GM19035 (cell line): ENCODE results near the gene ADORA1.

ENCODE experiments used
- ATAC-seq: cut with Tn5 transposase; IDR thresholded peaks from one replicate; pipeline ENCODE4 v1.9.1; 2021; ENCODE audit not compliant: unreplicated experiment

Gene ADORA1

GRCh38 chr1:203171341-203172183 is 44.0 kb downstream of the ADORA1 start:
- no peak for ATAC-seq

- no peak for ATAC-seq
Observed at GRCh38 chr1:203172184-203173010, 44.9 kb downstream of the ADORA1 start.

- no peak for ATAC-seq
Observed at GRCh38 chr1:203173011-203173555, 45.6 kb downstream of the ADORA1 start.

GRCh38 chr1:203173566-203173965 is 46.0 kb downstream of the ADORA1 start:
- ATAC-seq = no peak

- no peak for ATAC-seq
Observed at GRCh38 chr1:203174324-203174985, 46.9 kb downstream of the ADORA1 start.

GRCh38 chr1:203175237-203175826 is 47.8 kb downstream of the ADORA1 start, which contains the start of gene MYBPH:
MYBPH (minus strand) TSS chr1:203175826; CDS start chr1:203175755, 71 bp downstream.
- no peak for ATAC-seq

GRCh38 chr1:203175827-203176241 is 48.3 kb downstream of the ADORA1 start:
- no peak for ATAC-seq

- no peak for ATAC-seq
Observed at GRCh38 chr1:203176273-203177035, 48.9 kb downstream of the ADORA1 start.

GRCh38 chr1:203177036-203177405 is 49.5 kb downstream of the ADORA1 start:
- no peak for ATAC-seq

- no peak for ATAC-seq
Observed at GRCh38 chr1:203177470-203178039, 50.0 kb downstream of the ADORA1 start.

GRCh38 chr1:203178083-203178482 is 50.6 kb downstream of the ADORA1 start:
- no peak for ATAC-seq

- ATAC-seq = no peak
Observed at GRCh38 chr1:203178821-203179666, 51.5 kb downstream of the ADORA1 start.

GRCh38 chr1:203179667-203180005 is 52.1 kb downstream of the ADORA1 start:
- ATAC-seq = no peak

GRCh38 chr1:203180611-203181330 is 53.2 kb downstream of the ADORA1 start:
- no peak for ATAC-seq

- ATAC-seq = no peak
Observed at GRCh38 chr1:203181586-203182386, 54.3 kb downstream of the ADORA1 start.

- ATAC-seq = no peak
Observed at GRCh38 chr1:203182387-203182953, 54.9 kb downstream of the ADORA1 start.

- no peak for ATAC-seq
Observed at GRCh38 chr1:203183828-203184227, 56.3 kb downstream of the ADORA1 start.
